ENCODE data around the gene FAM177A1.
"Not testable (repeated sequence)": the region's sequence is repeated elsewhere in the genome, so short reads cannot be mapped to it uniquely, and the experiment has no call there.

Gene FAM177A1, protein sequence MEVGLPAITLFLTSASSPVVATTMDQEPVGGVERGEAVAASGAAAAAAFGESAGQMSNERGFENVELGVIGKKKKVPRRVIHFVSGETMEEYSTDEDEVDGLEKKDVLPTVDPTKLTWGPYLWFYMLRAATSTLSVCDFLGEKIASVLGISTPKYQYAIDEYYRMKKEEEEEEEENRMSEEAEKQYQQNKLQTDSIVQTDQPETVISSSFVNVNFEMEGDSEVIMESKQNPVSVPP

GRCh38 chr14:35046048-35046750 lies at the start of gene FAM177A1:
TSS of gene FAM177A1 (plus strand) at chr14:35046272. CDS start at chr14:35046464, 192 bp downstream.
- DNase-seq (ENCODE audit: low spot score) = peak; percentile 98

GRCh38 chr14:34997762-34998161 lies 48.3 kb upstream of the FAM177A1 start:
- DNase-seq (ENCODE audit: low spot score) = no peak

DNA sequence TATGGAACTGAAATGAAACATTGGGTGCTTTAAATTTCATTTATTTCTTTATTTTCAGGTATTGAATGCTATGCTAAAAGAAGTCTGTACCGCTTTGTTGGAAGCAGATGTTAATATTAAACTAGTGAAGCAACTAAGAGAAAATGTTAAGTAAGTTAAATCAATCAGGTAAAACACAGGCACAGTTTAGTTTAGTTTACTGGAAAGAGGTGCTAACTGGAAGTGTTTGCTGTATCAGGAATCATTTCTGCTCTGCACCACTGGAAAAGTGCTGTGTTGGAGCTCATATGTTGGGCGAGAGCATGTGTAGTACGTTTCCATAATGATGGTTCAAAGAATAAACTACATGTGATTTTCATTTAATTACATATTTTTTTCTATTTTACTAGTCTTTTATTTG lies 46.6 kb upstream of the FAM177A1 start:
- no peak for DNase-seq (ENCODE audit: low spot score)

DNA sequence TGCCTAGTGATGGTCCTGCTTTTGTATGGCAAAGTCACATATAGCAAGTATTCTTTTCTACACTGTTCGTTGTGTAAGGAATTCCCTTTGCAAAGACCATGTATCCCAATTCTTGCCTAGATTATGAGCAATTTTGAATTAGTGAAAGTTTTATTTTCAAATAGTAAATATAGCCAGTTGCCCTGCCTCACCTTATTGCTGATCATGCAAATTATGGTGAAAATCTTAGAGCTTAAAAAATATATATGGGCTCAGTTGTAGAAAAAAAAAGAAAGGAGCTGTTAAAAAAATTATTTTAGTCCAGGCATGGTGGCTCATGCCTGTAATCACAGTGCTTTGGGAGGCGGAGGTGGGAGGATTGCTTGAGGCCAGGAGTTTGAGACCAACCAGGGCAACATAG lies 44.5 kb upstream of the FAM177A1 start:
- DNase-seq (ENCODE audit: low spot score) = no peak

- no peak for DNase-seq (ENCODE audit: low spot score)
Measured at GRCh38 chr14:35004839-35005238, 41.2 kb upstream of the FAM177A1 start.

DNA sequence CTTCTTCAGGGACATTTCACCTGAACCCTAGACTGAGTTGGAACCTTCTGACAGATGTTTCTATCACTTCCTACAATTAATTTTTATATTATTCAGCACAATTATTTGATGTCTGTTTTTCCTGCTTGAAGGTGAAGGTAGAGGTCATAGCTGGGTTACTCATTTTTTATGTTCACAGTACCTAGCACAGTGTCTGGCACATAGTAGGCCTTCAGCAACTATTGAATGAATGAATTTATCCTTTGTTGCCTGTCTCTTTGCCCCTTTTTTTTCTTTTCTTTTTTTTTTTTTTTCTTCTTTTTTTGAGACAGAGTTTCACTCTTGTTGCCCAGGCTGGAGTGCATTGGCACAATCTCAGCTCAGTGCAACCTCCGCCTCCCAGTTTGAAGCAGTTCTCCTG lies 29.5 kb upstream of the FAM177A1 start:
- no peak for DNase-seq (ENCODE audit: low spot score)

GRCh38 chr14:35020713-35021112 lies 25.4 kb upstream of the FAM177A1 start:
- DNase-seq (ENCODE audit: low spot score) = no peak

GRCh38 chr14:35028435-35028834 lies 17.6 kb upstream of the FAM177A1 start:
- DNase-seq (ENCODE audit: low spot score) = no peak

DNA sequence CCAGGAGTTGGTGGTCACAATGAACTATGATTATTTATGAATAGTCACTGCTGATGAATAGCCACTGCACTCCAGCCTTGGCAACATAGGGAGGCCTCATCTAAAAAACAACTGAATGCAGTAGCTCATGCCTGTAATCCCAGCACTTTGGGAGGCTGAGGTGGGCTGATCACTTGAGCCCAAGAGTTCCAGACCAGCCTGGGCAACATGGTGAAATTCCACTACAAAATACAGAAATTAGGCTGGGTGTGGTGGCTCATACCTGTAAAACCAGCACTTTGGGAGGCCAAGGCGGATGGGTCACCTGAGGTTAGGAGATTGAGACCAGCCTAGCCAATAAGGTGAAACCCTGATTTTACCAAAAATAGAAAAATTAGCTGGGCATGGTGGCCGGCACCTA lies 13.5 kb upstream of the FAM177A1 start:
- DNase-seq (ENCODE audit: low spot score) = no peak

DNA sequence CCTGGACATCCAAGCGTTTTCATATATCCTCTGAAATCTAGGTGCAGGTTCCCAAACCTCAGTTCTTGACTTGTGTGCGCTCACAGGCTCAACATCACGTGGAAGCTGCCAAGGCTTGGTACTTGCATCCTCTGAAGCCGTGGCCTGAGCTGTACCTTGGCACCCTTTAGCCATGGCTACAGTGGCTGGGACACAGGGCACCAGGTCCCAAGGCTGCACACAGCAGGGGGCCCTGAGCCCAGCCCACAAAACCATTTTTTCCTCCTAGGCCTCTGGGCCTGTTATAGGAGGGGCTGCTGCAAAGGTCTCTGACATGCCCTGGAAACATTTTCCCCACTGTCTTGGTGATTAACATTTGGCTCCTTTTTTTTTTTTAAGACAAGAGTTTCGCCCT lies 11.6 kb upstream of the FAM177A1 start:
- no peak for DNase-seq (ENCODE audit: low spot score)

GRCh38 chr14:35034944-35035554 lies 11.0 kb upstream of the FAM177A1 start:
- not testable (repeated sequence) for DNase-seq (ENCODE audit: low spot score)

DNA sequence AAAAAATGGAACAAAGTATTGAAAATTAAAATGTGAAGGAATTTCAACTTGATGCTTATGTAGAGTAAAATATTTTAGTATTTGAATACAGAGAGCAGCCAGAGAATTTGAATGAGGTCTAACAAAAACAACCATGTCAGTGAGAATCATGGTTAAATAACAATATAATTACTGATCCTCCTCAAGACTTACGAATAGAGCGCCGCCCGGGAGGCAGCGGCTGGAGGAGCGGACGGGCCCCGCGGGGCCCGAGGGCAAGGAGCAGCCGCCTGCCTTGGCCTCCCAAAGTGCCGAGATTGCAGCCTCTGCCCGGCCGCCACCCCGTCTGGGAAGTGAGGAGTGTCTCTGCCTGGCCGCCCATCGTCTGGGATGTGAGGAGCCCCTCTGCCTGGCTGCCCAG lies 7.8 kb upstream of the FAM177A1 start:
- not testable (repeated sequence) for DNase-seq (ENCODE audit: low spot score)

DNA sequence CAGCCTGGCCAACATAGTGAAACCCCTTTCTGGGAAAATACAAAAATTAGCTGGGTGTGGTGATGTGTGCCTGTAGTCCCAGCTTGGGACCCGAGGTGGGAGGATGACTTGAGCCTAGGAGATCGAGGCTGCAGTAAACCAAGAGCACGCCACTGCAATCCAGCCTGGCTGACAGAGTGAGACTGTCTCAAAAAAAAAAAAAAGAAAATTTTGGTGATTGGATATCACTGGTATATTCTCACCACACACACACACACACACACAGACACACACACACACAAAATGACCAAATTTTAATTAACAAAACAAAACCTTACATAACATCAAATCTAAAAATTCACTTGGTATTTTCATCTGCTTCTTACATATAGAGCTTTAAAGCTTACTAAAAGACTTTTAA lies 3.4 kb upstream of the FAM177A1 start:
- DNase-seq (ENCODE audit: low spot score) = no peak

GRCh38 chr14:35043046-35043445 lies 3.0 kb upstream of the FAM177A1 start:
- DNase-seq (ENCODE audit: low spot score) = no peak

GRCh38 chr14:35044939-35045797 lies 904 bp upstream of the FAM177A1 start:
- DNase-seq (ENCODE audit: low spot score) = no peak

DNA sequence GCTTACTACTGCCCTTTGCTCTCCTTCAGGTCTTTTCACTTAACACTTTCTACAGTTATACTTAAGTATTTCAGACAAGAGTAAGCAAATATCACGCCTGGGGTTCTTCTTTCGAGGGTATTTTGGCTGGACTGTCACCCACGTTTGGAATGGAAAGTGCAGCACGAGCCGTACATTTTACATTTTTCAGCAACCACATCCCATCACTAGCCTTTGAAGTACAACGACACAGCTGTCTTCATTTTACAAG lies 349 bp upstream of the FAM177A1 start:
- no peak for DNase-seq (ENCODE audit: low spot score)

DNA sequence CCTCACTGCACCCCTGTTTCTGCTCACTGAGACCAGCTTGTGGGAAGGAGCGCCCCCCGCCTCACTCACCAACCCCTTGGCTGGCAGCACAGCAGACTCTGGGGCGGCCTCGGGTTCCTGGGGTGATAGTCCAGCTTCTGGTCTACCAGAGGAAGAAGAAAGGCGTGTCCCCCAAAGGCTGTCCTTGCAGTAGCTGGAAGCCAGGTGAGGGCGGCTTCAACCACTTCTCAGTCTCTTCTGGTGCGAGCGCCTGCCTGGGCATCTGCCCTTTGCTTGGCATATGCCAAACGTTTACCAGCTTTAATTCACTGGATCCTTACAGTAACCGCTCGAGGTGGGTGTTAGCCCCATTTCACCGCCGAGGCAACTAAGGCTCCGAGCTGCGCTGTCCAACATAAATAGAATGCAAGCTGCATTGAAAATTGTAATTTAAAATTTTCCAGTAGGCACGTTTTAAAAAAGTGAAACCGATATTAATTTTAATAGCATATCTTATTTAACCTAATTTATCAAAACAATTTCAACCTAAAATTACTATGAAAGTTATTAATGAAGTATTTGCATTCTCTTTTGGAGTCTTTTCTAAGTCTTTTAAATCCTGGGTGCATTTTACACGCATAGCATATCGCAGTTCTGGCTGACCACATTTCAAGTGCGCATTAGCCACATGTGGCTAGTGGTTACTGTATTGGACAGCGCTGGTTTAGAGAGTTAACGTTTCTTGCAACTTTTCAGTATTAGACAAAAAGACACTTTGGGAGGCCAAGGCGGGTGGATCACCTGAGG lies 872 bp downstream of the FAM177A1 start:
- DNase-seq (ENCODE audit: low spot score) = peak; percentile 46

DNA sequence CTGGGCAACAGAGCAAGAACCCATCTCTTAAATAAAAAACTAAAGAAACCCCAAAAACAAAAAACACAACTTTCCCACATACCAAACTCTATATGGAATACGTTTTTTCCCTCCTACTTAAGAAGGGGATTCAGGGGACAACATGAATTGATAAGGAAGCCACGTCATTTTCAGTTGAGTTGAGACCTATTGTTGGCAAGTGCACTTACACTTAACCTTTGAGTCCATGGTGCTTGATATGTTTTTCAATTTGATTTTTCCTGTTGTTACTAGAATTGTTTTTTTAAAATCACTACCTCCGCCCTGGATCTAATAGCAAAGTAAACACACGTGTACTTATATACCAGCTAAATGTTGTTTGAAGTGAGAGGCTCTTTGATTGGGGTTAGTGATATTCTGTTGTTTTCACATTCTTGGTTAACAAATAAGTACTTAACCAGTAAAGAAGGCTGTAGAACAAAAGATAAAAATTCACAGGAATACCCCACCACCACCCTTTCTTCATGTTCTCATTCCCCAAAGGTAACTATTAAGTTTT lies 2.0 kb downstream of the FAM177A1 start:
- no peak for DNase-seq (ENCODE audit: low spot score)

DNA sequence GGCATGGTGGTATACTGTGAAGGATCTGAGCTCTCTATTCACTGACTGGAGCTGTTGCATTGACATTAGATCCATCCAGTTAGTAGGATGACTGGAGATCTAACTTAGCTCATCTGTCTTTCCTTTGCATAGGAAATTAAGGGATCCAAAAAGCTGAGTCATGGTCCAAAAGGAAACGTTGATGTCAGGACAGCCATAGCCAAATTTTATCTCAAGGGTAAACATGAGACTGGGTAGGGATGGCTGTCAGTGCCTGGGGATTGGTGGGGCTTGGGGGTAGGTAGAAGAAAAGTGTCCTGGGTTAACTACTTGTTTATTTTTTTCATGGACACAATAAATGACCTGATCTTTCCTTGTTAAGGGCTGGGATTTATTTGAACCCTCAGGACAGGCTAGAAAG lies 4.6 kb downstream of the FAM177A1 start:
- no peak for DNase-seq (ENCODE audit: low spot score)

- DNase-seq (ENCODE audit: low spot score) = no peak
Measured at GRCh38 chr14:35051796-35052195, 5.7 kb downstream of the FAM177A1 start.

DNA sequence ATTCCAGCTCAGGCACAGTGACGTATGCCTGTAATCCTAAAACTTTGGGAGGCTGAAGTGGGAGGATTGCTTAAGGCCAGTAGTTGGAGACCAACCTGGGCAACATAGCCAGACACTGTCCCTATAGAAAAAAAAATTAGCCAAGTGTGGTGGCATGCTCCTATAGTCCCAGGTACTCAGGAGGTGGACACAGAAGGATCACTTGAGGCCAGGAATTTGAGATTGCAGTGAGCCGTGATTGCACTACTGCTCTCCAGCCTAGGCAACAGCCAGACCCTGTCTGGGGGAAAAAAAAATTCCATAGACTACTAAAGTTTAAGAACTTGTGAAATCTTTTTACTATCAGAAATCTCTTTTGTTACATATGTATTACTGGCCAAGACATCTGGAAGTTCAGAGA lies 6.6 kb downstream of the FAM177A1 start:
- DNase-seq (ENCODE audit: low spot score) = no peak
